ENCODE data around the gene C22orf31. TPM values are rescaled to one million over a fixed set of nuclear protein-coding genes. Genes with fewer than 3 reads are reported as not detected.

The C22orf31 gene
- total and polyA plus RNA-seq, 2 donors (not counting 3 experiments of a cell fraction or from before 2014, with no cell fraction given): not detected

DNA sequence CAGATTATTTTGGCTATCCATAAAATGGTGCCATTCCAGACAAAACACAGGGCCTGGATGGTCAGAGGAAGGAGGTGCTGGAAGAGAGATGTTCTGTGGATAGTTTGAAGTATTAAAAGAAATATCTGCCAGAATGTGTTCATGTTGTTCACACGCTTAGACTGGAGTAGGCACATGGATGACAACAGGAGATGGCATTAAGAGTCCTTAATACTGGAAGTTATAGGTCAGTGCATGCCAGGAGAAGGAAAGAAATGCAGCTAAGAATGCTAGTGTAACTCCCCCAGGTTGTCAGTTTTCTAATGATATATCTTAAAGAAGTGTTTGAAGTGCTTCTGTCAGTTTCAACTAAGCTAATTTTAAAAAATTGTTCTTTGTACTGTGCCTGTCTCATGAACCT lies 31.4 kb upstream of the C22orf31 start:
- no peak overlapping the region for H3K27ac ChIP-seq (ENCODE audit: insufficient read depth, low read depth, low read length)

GRCh38 chr22:29092243-29092642 lies 30.6 kb upstream of the C22orf31 start:
- TF ChIP-seq FOS (IDR thresholded peaks at IDR 0.05; ENCODE audit: borderline replicate concordance, insufficient read depth, low read length): no peak
- TF ChIP-seq, protein P1, sequence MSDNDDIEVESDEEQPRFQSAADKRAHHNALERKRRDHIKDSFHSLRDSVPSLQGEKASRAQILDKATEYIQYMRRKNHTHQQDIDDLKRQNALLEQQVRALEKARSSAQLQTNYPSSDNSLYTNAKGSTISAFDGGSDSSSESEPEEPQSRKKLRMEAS (IDR thresholded peaks at IDR 0.05; ENCODE audit: insufficient read depth, insufficient read length): no peak
- no peak for TF ChIP-seq JUN (IDR thresholded peaks at IDR 0.05; ENCODE audit: borderline replicate concordance, insufficient read depth, insufficient read length, low read depth)
- TF ChIP-seq GATA2 (IDR thresholded peaks at IDR 0.05; ENCODE audit: insufficient read depth, insufficient read length, low read depth, low read length): no peak
- TF ChIP-seq MYC (IDR thresholded peaks at IDR 0.05; ENCODE audit: low read depth, low read length): no peak
- TF ChIP-seq, protein P2, sequence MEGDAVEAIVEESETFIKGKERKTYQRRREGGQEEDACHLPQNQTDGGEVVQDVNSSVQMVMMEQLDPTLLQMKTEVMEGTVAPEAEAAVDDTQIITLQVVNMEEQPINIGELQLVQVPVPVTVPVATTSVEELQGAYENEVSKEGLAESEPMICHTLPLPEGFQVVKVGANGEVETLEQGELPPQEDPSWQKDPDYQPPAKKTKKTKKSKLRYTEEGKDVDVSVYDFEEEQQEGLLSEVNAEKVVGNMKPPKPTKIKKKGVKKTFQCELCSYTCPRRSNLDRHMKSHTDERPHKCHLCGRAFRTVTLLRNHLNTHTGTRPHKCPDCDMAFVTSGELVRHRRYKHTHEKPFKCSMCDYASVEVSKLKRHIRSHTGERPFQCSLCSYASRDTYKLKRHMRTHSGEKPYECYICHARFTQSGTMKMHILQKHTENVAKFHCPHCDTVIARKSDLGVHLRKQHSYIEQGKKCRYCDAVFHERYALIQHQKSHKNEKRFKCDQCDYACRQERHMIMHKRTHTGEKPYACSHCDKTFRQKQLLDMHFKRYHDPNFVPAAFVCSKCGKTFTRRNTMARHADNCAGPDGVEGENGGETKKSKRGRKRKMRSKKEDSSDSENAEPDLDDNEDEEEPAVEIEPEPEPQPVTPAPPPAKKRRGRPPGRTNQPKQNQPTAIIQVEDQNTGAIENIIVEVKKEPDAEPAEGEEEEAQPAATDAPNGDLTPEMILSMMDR (IDR thresholded peaks at IDR 0.05; ENCODE audit: extremely low read depth in 1 of 2, insufficient read depth in 1 of 2, low read depth in 1 of 2, low read length in 2 of 2): no peak
- TF ChIP-seq EZH2 (IDR thresholded peaks at IDR 0.05; ENCODE audit: borderline replicate concordance, low read depth, low read length, severe bottlenecking): no peak
- TF ChIP-seq POLR2AphosphoS5 (IDR thresholded peaks at IDR 0.05; ENCODE audit: insufficient read depth, low read depth, low read length): no peak
- TF ChIP-seq POLR2A (IDR thresholded peaks at IDR 0.05; ENCODE audit: low read depth, low read length): no peak
- ChIA-PET CTCF (no interaction called here), POLR2A (no interaction called here)
- Histone ChIP-seq H3K9me1 (replicated peaks; ENCODE audit: control insufficient read depth, extremely low read depth, insufficient read depth, low read length) (no peaks in the 10 kb centered on the region), H3K27me3 (ENCODE audit: control insufficient read depth in 2 of 2, insufficient read depth in 2 of 2, low read length in 2 of 2) (peaks cover 10 to 17% of the 10 kb centered on the region in 2 experiments), H4K20me1 (replicated peaks; ENCODE audit: control insufficient read depth, extremely low read depth, insufficient read depth, low read length) (no peaks in the 10 kb centered on the region), H3K36me3 (ENCODE audit: control insufficient read depth in 2 of 2, extremely low read depth in 1 of 2, insufficient read depth in 2 of 2, low read length in 2 of 2) (no peaks in the 10 kb centered on the region), H2AFZ (ENCODE audit: low read depth, low read length) (no peak overlapping the region), H3K9me3 (replicated peaks; ENCODE audit: control insufficient read depth, insufficient read depth, low read length) (no peaks in the 10 kb centered on the region), H3K79me2 (ENCODE audit: control insufficient read depth, insufficient read depth, low read length) (no peaks in the 10 kb centered on the region), H3K4me1 (ENCODE audit: control insufficient read depth, extremely low read depth, insufficient read depth, low read length) (no peaks in the 10 kb centered on the region), H3K4me2 (ENCODE audit: insufficient read depth, low read length) (no peak overlapping the region), H3K4me3 (replicated peaks in 1 of 3; ENCODE audit: insufficient read depth in 1 of 3, low read depth in 1 of 3, low read length in 3 of 3) (no peak overlapping the region), H3K9ac (replicated peaks; ENCODE audit: extremely low read depth, insufficient read depth, low read length) (no peak overlapping the region), H3K27ac (ENCODE audit: insufficient read depth, low read depth, low read length) (no peak overlapping the region)
- no peak for DNase-seq (ENCODE audit: low read depth, low spot score)
- FAIRE-seq: no peak
- BruUV-seq (replicated peaks): no TSS peak
- dilution Hi-C loops (cut with MboI; ENCODE audit: extremely low pct_ligation_motif_present, low sequenced_read_pairs): no loop called here
- intact Hi-C loops (cut with micrococcal nuclease): no loop called here

More for the DNA sequence above, 31.4 kb upstream of the C22orf31 start:
- Histone ChIP-seq H4K20me1 (replicated peaks; ENCODE audit: control insufficient read depth, extremely low read depth, insufficient read depth, low read length) (no peaks in the 10 kb centered on the region), H2AFZ (ENCODE audit: low read depth, low read length) (no peak overlapping the region), H3K79me2 (ENCODE audit: control insufficient read depth, insufficient read depth, low read length) (no peaks in the 10 kb centered on the region), H3K27me3 (ENCODE audit: control insufficient read depth in 2 of 2, insufficient read depth in 2 of 2, low read length in 2 of 2) (peaks cover 10 to 17% of the 10 kb centered on the region in 2 experiments), H3K4me1 (ENCODE audit: control insufficient read depth, extremely low read depth, insufficient read depth, low read length) (no peaks in the 10 kb centered on the region), H3K9ac (replicated peaks; ENCODE audit: extremely low read depth, insufficient read depth, low read length) (no peak overlapping the region), H3K9me1 (replicated peaks; ENCODE audit: control insufficient read depth, extremely low read depth, insufficient read depth, low read length) (no peaks in the 10 kb centered on the region), H3K4me3 (replicated peaks in 1 of 3; ENCODE audit: insufficient read depth in 1 of 3, low read depth in 1 of 3, low read length in 3 of 3) (no peak overlapping the region), H3K9me3 (replicated peaks; ENCODE audit: control insufficient read depth, insufficient read depth, low read length) (no peaks in the 10 kb centered on the region), H3K4me2 (ENCODE audit: insufficient read depth, low read length) (no peak overlapping the region), H3K36me3 (ENCODE audit: control insufficient read depth in 2 of 2, extremely low read depth in 1 of 2, insufficient read depth in 2 of 2, low read length in 2 of 2) (no peaks in the 10 kb centered on the region)
- FAIRE-seq (no peak), DNase-seq (ENCODE audit: low read depth, low spot score) (no peak)
- ChIA-PET CTCF (no interaction called here), POLR2A (no interaction called here)
- no TSS peak for BruUV-seq (replicated peaks)
- dilution Hi-C loops (cut with MboI; ENCODE audit: extremely low pct_ligation_motif_present, low sequenced_read_pairs): no loop called here
- TF ChIP-seq FOS (IDR thresholded peaks at IDR 0.05; ENCODE audit: borderline replicate concordance, insufficient read depth, low read length): no peak
- no peak for TF ChIP-seq GATA2 (IDR thresholded peaks at IDR 0.05; ENCODE audit: insufficient read depth, insufficient read length, low read depth, low read length)
- TF ChIP-seq, protein P2 (IDR thresholded peaks at IDR 0.05; ENCODE audit: extremely low read depth in 1 of 2, insufficient read depth in 1 of 2, low read depth in 1 of 2, low read length in 2 of 2): no peak
- no peak for TF ChIP-seq POLR2A (IDR thresholded peaks at IDR 0.05; ENCODE audit: low read depth, low read length)
- no peak for TF ChIP-seq MYC (IDR thresholded peaks at IDR 0.05; ENCODE audit: low read depth, low read length)
- TF ChIP-seq, protein P1 (IDR thresholded peaks at IDR 0.05; ENCODE audit: insufficient read depth, insufficient read length): no peak
- intact Hi-C loops (cut with micrococcal nuclease): no loop called here
